Activated CD8-positive, alpha-beta T cell treated with anti-CD3 and anti-CD28 coated beads, Interleukin-2, amount 10 ng/mL, durations not matched to agents 7 days and 5 days (primary cell): ENCODE results near the gene BMP6. TPM values are rescaled to one million over a fixed set of nuclear protein-coding genes. Genes with fewer than 3 reads are reported as not detected.

Experiments
- ATAC-seq: fragments of 150-1000 bp; cut with Tn5 transposase; one replicate; pipeline ENCODE4 v1.10.0; 2021; ENCODE audit warnings: moderate library complexity
- CTCF ChIA-PET: fragments of 350-600 bp; sonication (Branson Sonifier 250); formaldehyde crosslinking; loops from one replicate; lab custom pipeline; 2021; ENCODE audit warnings: antibody characterized with exemption; lab: Charles Lee
- POLR2A ChIA-PET: fragments of 350-600 bp; sonication (Branson Sonifier 250); formaldehyde crosslinking; loops from one replicate; lab custom pipeline; 2021; ENCODE audit warnings: antibody characterized with exemption; lab: Charles Lee
- DNase-seq: peaks from one replicate; pipeline ENCODE4 v3.0.0-alpha.2; 2020
- H3K27ac Mint-ChIP-seq: one replicate; pipeline ENCODE4 v1.8.0; 2021; ENCODE audit warnings: mild to moderate bottlenecking, mixed read lengths
- H3K27me3 Mint-ChIP-seq: one replicate; pipeline ENCODE4 v1.8.0; 2021; ENCODE audit warnings: low read depth, mixed read lengths
- H3K36me3 Mint-ChIP-seq: one replicate; pipeline ENCODE4 v1.8.0; 2021; ENCODE audit warnings: low read depth, mixed read lengths
- H3K4me1 Mint-ChIP-seq: one replicate; pipeline ENCODE4 v1.8.0; 2021; ENCODE audit warnings: low read depth, mixed read lengths
- H3K4me3 Mint-ChIP-seq: one replicate; pipeline ENCODE4 v1.8.0; 2021; ENCODE audit warnings: mild to moderate bottlenecking, mixed read lengths
- H3K9me3 Mint-ChIP-seq: one replicate; pipeline ENCODE4 v1.8.0; 2022; ENCODE audit warnings: mixed read lengths; ENCODE audit not compliant: insufficient read depth
- total RNA-seq, 2 experiments: library from RNA; stranded (reverse); gene quantifications; one replicate each; pipeline ENCODE4 v1.2.3, GENCODE V29; 2021

BMP6 gene
- total RNA-seq, 2 experiments from 2014 or later, result not detected

DNA sequence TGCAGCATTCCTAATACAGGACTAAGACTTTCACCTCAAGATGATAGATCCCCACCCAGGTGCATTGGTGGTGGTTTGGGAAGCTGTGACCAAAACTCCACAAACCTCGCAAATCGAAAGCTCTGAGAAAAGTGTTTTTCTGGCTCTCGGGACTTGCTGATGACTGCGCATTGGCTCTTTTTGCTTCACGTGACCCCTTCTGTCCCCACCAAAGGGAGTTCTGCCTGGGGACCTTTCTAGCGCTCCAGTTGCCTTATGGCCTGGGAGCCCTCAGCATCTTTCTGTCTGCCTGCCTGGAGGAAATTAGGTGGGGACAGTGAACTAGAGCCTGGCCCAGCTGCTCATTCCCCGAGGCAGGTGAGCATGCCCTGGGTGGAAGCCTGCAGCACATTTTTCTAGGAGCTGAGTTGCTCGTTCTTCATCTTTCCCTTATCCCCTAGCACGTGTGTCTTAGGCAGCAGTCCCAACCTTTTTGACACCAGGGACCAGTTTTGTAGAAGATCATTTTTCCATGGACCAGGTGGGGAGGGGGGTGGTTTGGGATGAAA lies 94.5 kb downstream of the BMP6 start:
- ChIA-PET CTCF (no interaction called here), POLR2A (no interaction called here)
- DNase-seq (no peak), ATAC-seq (no peak)
- no peak overlapping the region for H3K27ac Mint-ChIP-seq
- no peaks in the 10 kb centered on the region for H3K4me1 Mint-ChIP-seq
- H3K27me3 Mint-ChIP-seq, result peaks cover 7% of the 10 kb centered on the region
- no peak overlapping the region for H3K4me3 Mint-ChIP-seq
- H3K36me3 Mint-ChIP-seq, result no peaks in the 10 kb centered on the region
- no peaks in the 10 kb centered on the region for H3K9me3 Mint-ChIP-seq

DNA sequence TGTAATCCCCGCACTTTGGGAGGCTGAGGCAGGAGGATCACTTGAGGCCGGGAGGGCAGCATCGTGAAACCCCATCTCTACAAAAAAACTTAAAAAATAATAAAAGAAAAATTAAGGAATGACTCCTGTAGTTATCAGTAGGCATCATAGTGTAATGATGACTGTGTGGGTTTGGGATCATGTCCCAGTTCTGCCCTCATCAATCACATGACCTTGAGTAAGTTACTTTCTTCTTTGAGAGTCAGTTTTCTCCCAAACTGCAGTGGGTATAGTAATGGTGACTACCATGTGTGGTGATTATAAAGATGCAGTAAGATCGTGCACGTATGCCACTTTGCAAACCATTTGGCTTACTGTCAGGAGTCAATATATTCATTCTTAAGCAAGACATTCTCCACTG lies 95.5 kb downstream of the BMP6 start:
- POLR2A ChIA-PET, result no interaction called here
- no peaks in the 10 kb centered on the region for H3K9me3 Mint-ChIP-seq
- no peaks in the 10 kb centered on the region for H3K36me3 Mint-ChIP-seq
- peaks cover 5% of the 10 kb centered on the region for H3K27me3 Mint-ChIP-seq
- H3K4me3 Mint-ChIP-seq, result no peak overlapping the region
- H3K27ac Mint-ChIP-seq, result no peak overlapping the region
- CTCF ChIA-PET, result no interaction called here
- H3K4me1 Mint-ChIP-seq, result no peaks in the 10 kb centered on the region
- ATAC-seq (no peak), DNase-seq (no peak)

DNA sequence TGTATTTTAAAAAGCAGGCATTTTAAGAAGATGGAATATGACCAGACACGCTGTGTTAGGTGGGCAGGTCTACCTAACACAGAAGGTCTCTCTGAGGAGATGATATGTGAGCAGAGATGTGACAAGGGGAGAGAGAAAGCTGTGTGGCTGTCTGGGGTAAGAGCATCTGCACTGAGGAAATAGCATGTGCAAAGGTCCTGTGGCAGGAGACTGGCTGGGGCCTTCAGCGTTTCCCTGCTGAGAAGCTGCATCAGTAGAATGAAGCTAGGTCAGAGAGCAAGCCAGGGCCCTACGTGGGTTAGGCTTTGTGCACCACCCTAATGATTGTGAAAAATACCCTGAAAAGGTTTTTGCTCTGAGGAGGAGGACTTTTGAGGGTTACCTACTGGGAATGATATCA lies 97.7 kb downstream of the BMP6 start:
- peaks cover 5% of the 10 kb centered on the region for H3K27me3 Mint-ChIP-seq
- no peak for ATAC-seq
- no peaks in the 10 kb centered on the region for H3K4me1 Mint-ChIP-seq

DNA sequence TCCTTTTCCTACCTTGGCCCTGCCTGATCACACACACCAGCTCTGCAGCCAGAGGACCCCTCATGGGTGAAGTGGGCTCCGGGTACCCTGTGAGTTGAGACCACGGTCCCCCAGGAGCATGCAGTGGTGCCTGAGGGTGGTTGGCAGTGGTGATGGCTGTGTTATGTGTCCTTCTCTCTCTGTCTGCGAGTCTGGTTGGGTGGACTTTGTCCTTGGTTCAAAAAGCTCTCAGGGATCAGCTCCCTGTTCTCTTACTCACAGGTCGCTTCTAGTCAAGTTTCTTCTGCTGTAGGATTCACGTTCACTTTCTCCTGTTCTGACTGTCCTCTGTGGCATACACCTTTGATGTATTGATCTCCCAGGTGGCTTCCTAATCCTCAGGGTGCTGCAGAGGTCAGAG lies 100.1 kb downstream of the BMP6 start:
- ChIA-PET POLR2A (no interaction called here), CTCF (no interaction called here)
- no peaks in the 10 kb centered on the region for H3K27me3 Mint-ChIP-seq
- H3K9me3 Mint-ChIP-seq, result no peaks in the 10 kb centered on the region
- DNase-seq, result no peak
- no peaks in the 10 kb centered on the region for H3K4me1 Mint-ChIP-seq
- H3K4me3 Mint-ChIP-seq, result no peak overlapping the region
- H3K36me3 Mint-ChIP-seq, result no peaks in the 10 kb centered on the region
- H3K27ac Mint-ChIP-seq, result no peak overlapping the region
- ATAC-seq, result no peak

More for the DNA sequence above, 97.7 kb downstream of the BMP6 start:
- CTCF ChIA-PET, result no interaction called here
- DNase-seq, result no peak
- Mint-ChIP-seq H3K27ac (no peak overlapping the region), H3K36me3 (no peaks in the 10 kb centered on the region), H3K4me3 (no peak overlapping the region), H3K9me3 (no peaks in the 10 kb centered on the region)
- POLR2A ChIA-PET, result interaction anchor here (0.5 kb wide), 1 partner anchor 658 kb away, joined by 3 read pairs; no protein-coding TSS in a partner anchor

DNA sequence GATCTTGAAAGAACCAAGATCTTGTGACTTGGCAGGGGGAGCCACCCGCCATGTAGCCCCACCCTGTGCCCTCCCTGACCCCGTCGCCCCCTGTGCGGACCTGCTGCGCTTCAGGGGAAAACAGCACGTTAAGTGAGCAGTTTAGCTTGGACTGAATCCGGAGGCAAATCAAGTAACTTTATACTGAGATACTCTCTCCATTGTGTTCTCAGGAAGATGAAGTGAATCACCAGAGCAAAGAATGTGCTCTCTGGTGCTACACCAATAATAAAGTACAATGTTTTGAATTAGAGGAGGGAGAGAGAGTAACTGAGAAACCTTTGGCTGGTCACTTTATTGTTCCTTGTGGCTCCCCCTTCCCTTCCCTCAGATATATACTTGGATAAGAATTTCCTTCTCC lies 101.2 kb downstream of the BMP6 start:
- H3K27ac Mint-ChIP-seq, result no peak overlapping the region
- no peaks in the 10 kb centered on the region for H3K9me3 Mint-ChIP-seq

GRCh38 chr6:7828124-7828523 lies 102.2 kb downstream of the BMP6 start:
- DNase-seq, result no peak
- ChIA-PET POLR2A (no interaction called here), CTCF (no interaction called here)
- H3K27me3 Mint-ChIP-seq, result no peaks in the 10 kb centered on the region
- no peak overlapping the region for H3K4me3 Mint-ChIP-seq
- H3K9me3 Mint-ChIP-seq, result no peaks in the 10 kb centered on the region
- no peaks in the 10 kb centered on the region for H3K36me3 Mint-ChIP-seq
- no peaks in the 10 kb centered on the region for H3K4me1 Mint-ChIP-seq
- ATAC-seq, result no peak
- no peak overlapping the region for H3K27ac Mint-ChIP-seq

More for the DNA sequence above, 101.2 kb downstream of the BMP6 start:
- Mint-ChIP-seq H3K4me1 (no peaks in the 10 kb centered on the region), H3K4me3 (no peak overlapping the region), H3K36me3 (no peaks in the 10 kb centered on the region), H3K27me3 (no peaks in the 10 kb centered on the region)
- ATAC-seq (no peak), DNase-seq (no peak)
- ChIA-PET CTCF (no interaction called here), POLR2A (no interaction called here)

GRCh38 chr6:7832904-7833750 lies 107.2 kb downstream of the BMP6 start:
- no peaks in the 10 kb centered on the region for H3K4me1 Mint-ChIP-seq

DNA sequence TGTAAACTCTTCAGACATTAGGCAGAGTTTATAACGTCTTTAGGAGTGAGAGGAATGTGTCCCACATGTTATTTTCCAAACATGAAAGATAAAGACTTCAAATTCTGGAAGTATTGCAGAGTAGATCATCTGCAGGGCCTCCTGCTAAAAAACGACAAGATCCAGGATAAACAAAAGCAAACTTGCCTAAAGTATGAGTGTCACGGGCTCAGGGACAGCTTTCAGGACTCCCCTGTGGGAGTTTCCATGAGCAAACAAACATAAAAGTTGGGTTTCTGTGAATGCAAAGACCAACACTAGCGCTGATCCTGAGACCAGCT lies 107.8 kb downstream of the BMP6 start:
- DNase-seq (no peak), ATAC-seq (no peak)
- Mint-ChIP-seq H3K36me3 (no peaks in the 10 kb centered on the region), H3K27ac (no peak overlapping the region), H3K9me3 (no peaks in the 10 kb centered on the region), H3K27me3 (peaks cover 2% of the 10 kb centered on the region), H3K4me1 (no peaks in the 10 kb centered on the region), H3K4me3 (no peak overlapping the region)
- POLR2A ChIA-PET, result no interaction called here
- CTCF ChIA-PET, result no interaction called here

More at GRCh38 chr6:7832904-7833750, 107.2 kb downstream of the BMP6 start:
- Mint-ChIP-seq H3K27me3 (peaks cover 2% of the 10 kb centered on the region), H3K36me3 (no peaks in the 10 kb centered on the region), H3K27ac (no peak overlapping the region), H3K4me3 (no peak overlapping the region), H3K9me3 (no peaks in the 10 kb centered on the region)
- ATAC-seq (no peak), DNase-seq (no peak)
- ChIA-PET CTCF (no interaction called here), POLR2A (no interaction called here)

DNA sequence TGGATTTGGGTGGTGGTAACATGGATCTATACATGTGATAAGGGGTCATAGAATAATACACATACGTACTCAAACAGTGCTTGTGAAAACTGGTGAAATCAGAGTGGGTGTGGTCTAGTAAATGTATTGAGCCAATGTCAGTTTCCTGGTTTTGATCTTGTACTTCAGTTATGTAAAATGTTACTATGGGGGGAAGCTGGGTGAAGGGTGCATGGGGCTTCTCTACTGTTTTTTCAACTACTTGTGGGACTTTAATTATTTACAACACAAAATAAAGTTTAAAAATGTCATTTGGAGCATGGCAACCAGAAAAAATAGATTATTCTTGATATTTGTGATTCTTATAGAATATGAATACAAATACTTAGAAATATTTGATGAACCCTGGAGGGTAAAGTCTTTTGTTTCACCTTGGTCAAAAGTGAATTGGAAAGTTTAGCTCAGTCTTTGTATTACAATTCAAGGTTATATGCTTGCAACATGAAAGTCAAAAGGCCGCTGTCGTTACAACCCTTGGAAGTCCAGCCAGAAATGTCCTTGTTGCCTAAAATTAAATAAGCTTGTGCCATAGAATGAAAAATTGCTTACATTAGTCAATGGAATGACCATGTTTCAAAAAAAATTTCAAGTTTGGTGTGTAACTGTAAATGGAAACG lies 110.6 kb downstream of the BMP6 start:
- H3K4me3 Mint-ChIP-seq, result no peak overlapping the region

DNA sequence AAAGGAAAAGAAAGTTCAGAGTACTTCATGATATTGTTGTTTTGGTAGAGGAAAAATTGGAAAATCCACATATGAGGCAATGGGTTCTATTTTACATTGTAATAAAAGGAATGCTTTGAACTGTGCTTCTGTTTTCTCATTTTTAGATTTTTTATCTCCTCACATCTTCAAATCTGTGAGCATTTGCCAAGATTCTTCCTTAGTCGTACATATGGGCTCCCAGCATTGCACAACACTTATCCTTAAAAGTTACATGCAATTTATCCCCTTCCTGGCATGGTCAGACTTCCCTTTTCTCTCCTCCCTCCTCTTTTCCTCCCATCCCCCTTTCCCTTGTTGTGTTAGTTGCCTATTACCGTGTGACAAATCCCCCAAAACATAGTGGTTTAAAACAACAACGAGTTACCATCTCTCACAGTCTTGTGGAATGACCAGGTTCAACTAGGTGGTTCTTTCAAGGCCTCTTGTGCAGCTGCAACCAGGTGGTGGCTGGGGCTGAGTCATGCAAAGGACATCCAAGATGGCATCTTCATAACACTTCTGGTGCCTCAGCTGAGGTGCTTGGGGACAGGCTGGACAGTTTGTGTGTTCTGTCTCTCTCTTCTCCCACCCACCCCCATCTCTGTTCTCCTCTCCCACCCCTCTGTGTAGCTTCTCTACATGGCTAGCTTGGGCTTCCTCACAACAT lies 116.0 kb downstream of the BMP6 start:
- no peaks in the 10 kb centered on the region for H3K4me1 Mint-ChIP-seq
- no peak overlapping the region for H3K4me3 Mint-ChIP-seq
- CTCF ChIA-PET, result no interaction called here
- H3K36me3 Mint-ChIP-seq, result no peaks in the 10 kb centered on the region
- POLR2A ChIA-PET, result interaction anchor here (0.7 kb wide), 1 partner anchor 16 kb away, joined by 3 read pairs; no protein-coding TSS in a partner anchor
- no peak overlapping the region for H3K27ac Mint-ChIP-seq
- DNase-seq, result no peak
- peaks cover 9% of the 10 kb centered on the region for H3K27me3 Mint-ChIP-seq
- no peaks in the 10 kb centered on the region for H3K9me3 Mint-ChIP-seq
- no peak for ATAC-seq

More for the DNA sequence above, 110.6 kb downstream of the BMP6 start:
- no peak for DNase-seq
- POLR2A ChIA-PET, result no interaction called here
- Mint-ChIP-seq H3K9me3 (no peaks in the 10 kb centered on the region), H3K4me1 (no peaks in the 10 kb centered on the region), H3K27me3 (peaks cover 5% of the 10 kb centered on the region), H3K27ac (no peak overlapping the region), H3K36me3 (no peaks in the 10 kb centered on the region)
- no peak for ATAC-seq
- CTCF ChIA-PET, result no interaction called here

- Mint-ChIP-seq H3K27me3 (peaks cover 4% of the 10 kb centered on the region), H3K27ac (no peak overlapping the region)
- CTCF ChIA-PET, result no interaction called here
Measured at GRCh38 chr6:7846966-7847818, 121.3 kb downstream of the BMP6 start.

More at GRCh38 chr6:7846966-7847818, 121.3 kb downstream of the BMP6 start:
- H3K4me3 Mint-ChIP-seq, result no peak overlapping the region
- DNase-seq, result no peak
- no peak for ATAC-seq
- H3K36me3 Mint-ChIP-seq, result no peaks in the 10 kb centered on the region
- H3K9me3 Mint-ChIP-seq, result peaks cover 8% of the 10 kb centered on the region
- POLR2A ChIA-PET, result interaction anchor here (0.6 kb wide), 1 partner anchor 151 kb away, joined by 3 read pairs; no protein-coding TSS in a partner anchor
- H3K4me1 Mint-ChIP-seq, result no peaks in the 10 kb centered on the region
